ENCODE data around the gene ERCC2. TPM values are rescaled to one million over a fixed set of nuclear protein-coding genes. Genes with fewer than 3 reads are reported as not detected.

Gene ERCC2
- total RNA-seq, 4 donors from 2014 or later = 9.4 to 19.5 (median 17.6) TPM

DNA sequence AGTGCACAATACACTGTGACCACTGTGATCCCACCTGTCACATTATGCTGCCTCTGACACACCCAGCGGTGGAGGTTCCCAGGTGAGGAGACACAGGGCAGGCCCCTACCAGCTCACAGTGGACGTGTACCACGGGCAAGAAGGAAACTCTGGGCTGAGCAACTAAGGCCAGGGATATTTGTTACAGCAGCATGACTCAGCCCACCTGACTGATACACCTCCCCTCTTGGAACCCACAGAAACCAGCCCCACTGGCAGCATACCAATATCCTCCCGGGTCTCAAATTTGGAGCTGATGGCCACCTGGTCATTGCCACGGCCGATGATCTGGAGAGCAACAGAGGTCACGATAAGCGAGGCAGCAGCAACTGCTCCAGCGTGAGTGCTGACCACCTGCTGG lies 15.0 kb downstream of the ERCC2 start:
- TF ChIP-seq EP300 (IDR thresholded peaks at IDR 0.05) = no peak
- Histone ChIP-seq H3K4me3 (no peak overlapping the region), H3K4me1 (no peaks in the 10 kb centered on the region), H3K27ac (no peak overlapping the region), H3K9me3 (no peaks in the 10 kb centered on the region), H3K27me3 (no peaks in the 10 kb centered on the region), H3K36me3 (peaks cover 0 to 96% (median 5%) of the 10 kb centered on the region in 3 donors)
- 92 to 95% methylated on average over 9 of the region's 9 CpGs for WGBS, 2 donors
- no peak for DNase-seq (ENCODE audit: low spot score in 2 of 2)

GRCh38 chr19:45354241-45354842 lies 16.0 kb downstream of the ERCC2 start:
- 89 to 90% methylated on average over 9 to 11 of the region's 11 CpGs for WGBS, 2 donors
- DNase-seq (ENCODE audit: low spot score in 2 of 2) = no peak

GRCh38 chr19:45352914-45353796 lies 17.2 kb downstream of the ERCC2 start:
- Histone ChIP-seq H3K4me3 (no peak overlapping the region), H3K9me3 (no peaks in the 10 kb centered on the region), H3K27me3 (no peaks in the 10 kb centered on the region), H3K4me1 (no peaks in the 10 kb centered on the region), H3K36me3 (peaks cover 0 to 80% (median 5%) of the 10 kb centered on the region in 3 donors), H3K27ac (no peak overlapping the region)
- no peak for TF ChIP-seq EP300 (IDR thresholded peaks at IDR 0.05)
- no peak for TF ChIP-seq POLR2A (IDR thresholded peaks at IDR 0.05)
- TF ChIP-seq, protein P1, sequence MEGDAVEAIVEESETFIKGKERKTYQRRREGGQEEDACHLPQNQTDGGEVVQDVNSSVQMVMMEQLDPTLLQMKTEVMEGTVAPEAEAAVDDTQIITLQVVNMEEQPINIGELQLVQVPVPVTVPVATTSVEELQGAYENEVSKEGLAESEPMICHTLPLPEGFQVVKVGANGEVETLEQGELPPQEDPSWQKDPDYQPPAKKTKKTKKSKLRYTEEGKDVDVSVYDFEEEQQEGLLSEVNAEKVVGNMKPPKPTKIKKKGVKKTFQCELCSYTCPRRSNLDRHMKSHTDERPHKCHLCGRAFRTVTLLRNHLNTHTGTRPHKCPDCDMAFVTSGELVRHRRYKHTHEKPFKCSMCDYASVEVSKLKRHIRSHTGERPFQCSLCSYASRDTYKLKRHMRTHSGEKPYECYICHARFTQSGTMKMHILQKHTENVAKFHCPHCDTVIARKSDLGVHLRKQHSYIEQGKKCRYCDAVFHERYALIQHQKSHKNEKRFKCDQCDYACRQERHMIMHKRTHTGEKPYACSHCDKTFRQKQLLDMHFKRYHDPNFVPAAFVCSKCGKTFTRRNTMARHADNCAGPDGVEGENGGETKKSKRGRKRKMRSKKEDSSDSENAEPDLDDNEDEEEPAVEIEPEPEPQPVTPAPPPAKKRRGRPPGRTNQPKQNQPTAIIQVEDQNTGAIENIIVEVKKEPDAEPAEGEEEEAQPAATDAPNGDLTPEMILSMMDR (IDR thresholded peaks at IDR 0.05) = no peak
- WGBS, 2 donors = 87 to 89% methylated on average over 17 to 19 of the region's 20 CpGs
- DNase-seq (ENCODE audit: low spot score in 2 of 2) = no peak

More at GRCh38 chr19:45354241-45354842, 16.0 kb downstream of the ERCC2 start:
- no peaks in the 10 kb centered on the region for H3K27me3 ChIP-seq
- H3K9me3 ChIP-seq = no peaks in the 10 kb centered on the region
- no peak overlapping the region for H3K4me3 ChIP-seq
- no peak overlapping the region for H3K27ac ChIP-seq
- peaks cover 0 to 91% (median 5%) of the 10 kb centered on the region in 3 donors for H3K36me3 ChIP-seq
- H3K4me1 ChIP-seq = no peaks in the 10 kb centered on the region
- TF ChIP-seq POLR2A (IDR thresholded peaks at IDR 0.05) (no peak), EP300 (IDR thresholded peaks at IDR 0.05) (no peak)
- TF ChIP-seq, protein P1 (IDR thresholded peaks at IDR 0.05) = no peak

DNA sequence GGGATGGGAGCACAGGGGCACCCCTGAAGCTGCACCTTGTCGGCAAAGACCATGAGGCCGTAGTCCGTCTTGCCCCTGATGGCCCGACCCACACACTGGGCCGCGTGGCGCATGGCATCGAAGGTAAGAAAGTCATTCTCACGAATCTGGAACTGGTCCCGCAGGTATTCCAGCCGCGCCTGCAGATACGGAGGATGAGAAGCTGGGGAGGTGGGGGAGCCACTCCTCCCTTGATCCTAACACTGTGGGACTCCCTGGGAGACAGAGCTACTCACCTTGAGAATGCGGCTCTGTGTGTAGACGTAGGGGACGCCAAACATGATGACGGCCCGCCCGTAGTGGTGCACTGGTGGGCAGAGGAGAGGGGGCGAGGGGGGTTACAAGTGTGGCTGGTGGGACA lies 17.9 kb downstream of the ERCC2 start:
- no peak for DNase-seq (ENCODE audit: low spot score in 2 of 2)
- TF ChIP-seq EP300 (IDR thresholded peaks at IDR 0.05) = no peak
- TF ChIP-seq, protein P1 (IDR thresholded peaks at IDR 0.05) = no peak
- no peak for TF ChIP-seq POLR2A (IDR thresholded peaks at IDR 0.05)
- Histone ChIP-seq H3K27ac (no peak overlapping the region), H3K36me3 (peaks cover 0 to 73% (median 5%) of the 10 kb centered on the region in 3 donors), H3K4me3 (no peak overlapping the region), H3K4me1 (no peaks in the 10 kb centered on the region), H3K9me3 (no peaks in the 10 kb centered on the region), H3K27me3 (peaks cover 0 to 6% of the 10 kb centered on the region in 2 donors)
- WGBS, 2 donors = 90 to 91% methylated on average over 15 to 17 of the region's 20 CpGs

DNA sequence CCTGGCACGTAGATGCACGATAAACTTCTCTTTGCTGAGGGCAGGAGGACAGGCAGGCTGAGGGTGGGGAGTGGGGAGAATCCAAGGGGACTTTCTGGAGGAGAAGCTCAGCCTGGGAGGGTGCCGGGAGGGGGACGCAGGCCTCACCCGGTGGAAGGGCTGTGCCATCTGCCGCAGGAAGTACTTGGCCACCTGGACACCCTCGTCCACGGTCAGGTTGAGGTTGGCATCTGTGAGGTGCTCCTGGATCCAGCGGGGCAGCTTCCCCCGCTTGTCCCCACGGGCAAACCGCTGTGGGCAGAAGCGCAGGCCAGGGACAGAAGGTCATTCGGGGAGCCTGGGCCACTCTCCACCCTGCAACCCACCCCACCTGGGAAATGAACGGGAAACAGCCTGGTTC lies 18.3 kb downstream of the ERCC2 start:
- Histone ChIP-seq H3K4me1 (no peaks in the 10 kb centered on the region), H3K4me3 (no peak overlapping the region), H3K27me3 (peaks cover 0 to 10% of the 10 kb centered on the region in 2 donors), H3K9me3 (no peaks in the 10 kb centered on the region), H3K27ac (no peak overlapping the region), H3K36me3 (peaks cover 0 to 69% (median 5%) of the 10 kb centered on the region in 3 donors)
- TF ChIP-seq POLR2A (IDR thresholded peaks at IDR 0.05) = no peak
- TF ChIP-seq, protein P1 (IDR thresholded peaks at IDR 0.05) = no peak
- no peak for TF ChIP-seq EP300 (IDR thresholded peaks at IDR 0.05)
- WGBS, 2 donors = 91 to 95% methylated on average over 6 to 15 of the region's 15 CpGs
- no peak for DNase-seq (ENCODE audit: low spot score in 2 of 2)

Data from tibial nerve (tissue), 4 donors.